DMS79 treated with DMSO at 0.1 percent for 48 hours (cell line): ENCODE measurements around the gene PLA2G4E.

Experiments used
- DNase-seq: peaks from one replicate; lab custom pipeline; 2025; lab: John Stamatoyannopoulos, UW

Gene PLA2G4E

GRCh38 chr15:41977757-41978383 lies 43.0 kb downstream of the PLA2G4E start:
- DNase-seq = no peak

GRCh38 chr15:41975669-41976068 lies 45.2 kb downstream of the PLA2G4E start:
- no peak for DNase-seq

GRCh38 chr15:41974041-41974440 lies 46.8 kb downstream of the PLA2G4E start:
- no peak for DNase-seq

GRCh38 chr15:41972253-41973242 lies 48.3 kb downstream of the PLA2G4E start, which contains the start of gene EHD4:
TSS of gene EHD4 (minus strand) at chr15:41972557. CDS start at chr15:41972494, 63 bp downstream.
- peak; percentile 82 for DNase-seq

- DNase-seq = no peak
These were observed 49.0 kb downstream of the PLA2G4E start for GRCh38 chr15:41971895-41972252.

- peak; percentile 13 for DNase-seq
These were observed 49.5 kb downstream of the PLA2G4E start for GRCh38 chr15:41971089-41971894.

GRCh38 chr15:41970456-41970855 lies 50.4 kb downstream of the PLA2G4E start:
- no peak for DNase-seq

GRCh38 chr15:41969851-41970431 lies 50.9 kb downstream of the PLA2G4E start:
- DNase-seq = no peak

- no peak for DNase-seq
These were observed 52.1 kb downstream of the PLA2G4E start for GRCh38 chr15:41968701-41969100.

- DNase-seq = no peak
These were observed 53.2 kb downstream of the PLA2G4E start for GRCh38 chr15:41967506-41968206.

GRCh38 chr15:41966920-41967465 lies 53.8 kb downstream of the PLA2G4E start:
- DNase-seq = no peak

GRCh38 chr15:41966414-41966812 lies 54.4 kb downstream of the PLA2G4E start:
- DNase-seq = no peak

- no peak for DNase-seq
These were observed 55.1 kb downstream of the PLA2G4E start for GRCh38 chr15:41965441-41966413.

GRCh38 chr15:41961595-41962202 lies 59.1 kb downstream of the PLA2G4E start:
- DNase-seq = no peak

- DNase-seq = no peak
These were observed 59.8 kb downstream of the PLA2G4E start for GRCh38 chr15:41961001-41961518.

- DNase-seq = no peak
These were observed 62.8 kb downstream of the PLA2G4E start for GRCh38 chr15:41958002-41958420.

GRCh38 chr15:41957021-41957897 lies 63.6 kb downstream of the PLA2G4E start:
- DNase-seq = no peak
